Astrocyte of the spinal cord (primary cell): ENCODE measurements around the gene KIF5C.

ENCODE experiments used
- DNase-seq: peaks from one replicate; pipeline ENCODE4 v3.0.0; 2011; ENCODE audit warnings: low read depth, low spot score
- H3K4me3 ChIP-seq: 2 replicates; pipeline ENCODE4 v1.5.1; 2011; ENCODE audit warnings: low read depth, mild to moderate bottlenecking, low read length, moderate library complexity
- in situ Hi-C: cut with HindIII; loops from 2 replicates; pipeline ENCODE4 v1.10.0; 2017; ENCODE audit warnings: low sequenced_read_pairs
- TF ChIP-seq, protein P1 (sequence below): IDR thresholded peaks from 2 replicates; pipeline ENCODE4 v1.5.1; 2012; ENCODE audit warnings: low read depth, mild to moderate bottlenecking, low read length, inconsistent platforms

Gene KIF5C

GRCh38 chr2:148957023-148957422, 82.0 kb downstream of the KIF5C start:
- TF ChIP-seq, protein P1, sequence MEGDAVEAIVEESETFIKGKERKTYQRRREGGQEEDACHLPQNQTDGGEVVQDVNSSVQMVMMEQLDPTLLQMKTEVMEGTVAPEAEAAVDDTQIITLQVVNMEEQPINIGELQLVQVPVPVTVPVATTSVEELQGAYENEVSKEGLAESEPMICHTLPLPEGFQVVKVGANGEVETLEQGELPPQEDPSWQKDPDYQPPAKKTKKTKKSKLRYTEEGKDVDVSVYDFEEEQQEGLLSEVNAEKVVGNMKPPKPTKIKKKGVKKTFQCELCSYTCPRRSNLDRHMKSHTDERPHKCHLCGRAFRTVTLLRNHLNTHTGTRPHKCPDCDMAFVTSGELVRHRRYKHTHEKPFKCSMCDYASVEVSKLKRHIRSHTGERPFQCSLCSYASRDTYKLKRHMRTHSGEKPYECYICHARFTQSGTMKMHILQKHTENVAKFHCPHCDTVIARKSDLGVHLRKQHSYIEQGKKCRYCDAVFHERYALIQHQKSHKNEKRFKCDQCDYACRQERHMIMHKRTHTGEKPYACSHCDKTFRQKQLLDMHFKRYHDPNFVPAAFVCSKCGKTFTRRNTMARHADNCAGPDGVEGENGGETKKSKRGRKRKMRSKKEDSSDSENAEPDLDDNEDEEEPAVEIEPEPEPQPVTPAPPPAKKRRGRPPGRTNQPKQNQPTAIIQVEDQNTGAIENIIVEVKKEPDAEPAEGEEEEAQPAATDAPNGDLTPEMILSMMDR, result no peak
- no peak for DNase-seq

GRCh38 chr2:148959745-148960144, 84.7 kb downstream of the KIF5C start:
- no peak overlapping the region for H3K4me3 ChIP-seq
- no peak for DNase-seq
- in situ Hi-C loops, result no loop called here
- TF ChIP-seq, protein P1, result no peak

More at GRCh38 chr2:148957023-148957422, 82.0 kb downstream of the KIF5C start:
- in situ Hi-C loops, result no loop called here
- H3K4me3 ChIP-seq, result no peak overlapping the region

DNA sequence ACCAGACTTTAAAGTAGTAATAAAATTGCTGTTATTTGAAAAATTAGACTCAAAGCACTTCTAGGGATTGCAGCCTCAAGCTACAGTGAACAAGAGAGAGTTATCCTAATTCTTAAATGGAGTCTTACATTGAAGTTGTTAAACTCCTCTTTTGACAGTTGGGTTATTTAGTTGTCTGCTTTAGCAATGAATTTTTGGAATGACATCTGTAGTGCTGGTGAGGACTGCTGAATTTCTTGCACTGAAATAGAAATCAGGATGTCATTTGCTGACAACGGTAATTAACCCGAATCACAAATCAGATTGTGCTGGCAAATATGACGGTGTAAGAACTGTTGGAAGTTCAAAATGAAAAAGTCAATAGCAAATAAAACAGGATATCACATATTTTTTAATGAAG, 85.5 kb downstream of the KIF5C start:
- DNase-seq, result no peak
- no peak overlapping the region for H3K4me3 ChIP-seq
- in situ Hi-C loops, result no loop called here
- TF ChIP-seq, protein P1, result no peak

DNA sequence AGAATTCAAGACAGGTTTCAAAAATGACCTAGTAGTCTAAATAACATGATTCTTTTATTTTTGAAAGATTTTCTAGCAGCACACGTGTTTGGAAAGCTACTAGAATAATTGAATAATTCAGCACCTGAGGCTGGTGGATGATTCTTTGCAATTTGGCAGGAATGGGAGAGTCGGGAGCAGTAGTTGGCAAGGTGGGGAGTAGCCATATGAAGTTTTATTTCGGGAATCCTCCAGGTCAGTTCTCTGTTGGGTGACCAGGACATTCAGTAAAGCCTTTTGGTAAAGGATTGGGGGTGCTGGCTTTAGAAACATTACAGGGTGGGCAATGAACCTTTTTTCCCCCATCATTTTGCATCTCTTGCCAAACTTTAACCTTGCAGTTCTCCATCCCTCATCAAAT, 88.4 kb downstream of the KIF5C start:
- DNase-seq, result no peak
- TF ChIP-seq, protein P1, result no peak
- H3K4me3 ChIP-seq, result no peak overlapping the region
- in situ Hi-C loops, result no loop called here

DNA sequence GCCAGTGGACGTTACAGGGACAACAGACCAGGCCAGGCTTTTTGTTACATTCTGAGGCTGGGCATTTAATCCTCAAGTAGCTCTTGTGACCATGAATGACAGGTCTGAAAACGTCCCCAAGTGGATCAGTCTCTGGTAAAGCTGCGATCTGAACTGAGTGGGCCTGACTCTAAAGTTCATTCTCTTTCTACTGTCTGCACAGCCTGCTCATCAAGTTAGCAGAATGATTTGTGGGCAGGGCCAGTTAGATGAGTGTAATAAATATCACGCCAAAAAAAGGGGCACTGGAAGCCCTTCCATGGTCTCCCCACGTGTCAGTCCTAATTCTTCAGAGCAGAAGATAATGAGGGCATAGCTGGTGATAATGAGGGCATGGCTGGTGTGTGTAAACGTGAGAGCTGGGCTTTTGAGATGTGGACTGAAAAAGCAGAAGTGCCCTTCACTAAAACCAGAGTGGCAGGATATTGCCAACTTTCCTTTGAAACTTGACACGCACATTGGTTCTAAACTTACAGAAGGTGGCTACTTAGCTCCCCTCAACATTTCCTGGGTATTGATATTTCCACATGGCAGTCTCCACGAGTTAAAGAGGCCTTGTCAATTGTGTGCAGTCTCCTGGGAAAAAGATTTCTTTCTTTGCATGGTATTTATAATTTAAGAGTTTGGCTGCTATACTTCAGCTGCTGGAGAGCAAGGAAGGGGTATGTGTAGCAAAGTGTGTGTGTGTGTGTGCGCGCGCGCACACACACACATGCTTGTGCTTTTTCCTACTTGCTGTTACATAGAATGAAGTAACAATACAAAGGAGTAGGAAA, 90.8 kb downstream of the KIF5C start:
- TF ChIP-seq, protein P1, result no peak
- no peak overlapping the region for H3K4me3 ChIP-seq
- no peak for DNase-seq
- in situ Hi-C loops, result no loop called here

GRCh38 chr2:148966438-148966758, 91.4 kb downstream of the KIF5C start:
- no peak overlapping the region for H3K4me3 ChIP-seq
- no peak for DNase-seq
- TF ChIP-seq, protein P1, result no peak
- in situ Hi-C loops, result no loop called here
